IPS-NIHi11 (cell line): ENCODE data around the gene RAB3GAP2.
"Not testable (repeated sequence)": the region's sequence is repeated elsewhere in the genome, so short reads cannot be mapped to it uniquely, and the experiment has no call there.

Source experiments
- DNase-seq: peaks from one replicate; pipeline ENCODE4 v3.0.0; 2012; ENCODE audit warnings: mixed read lengths, low spot score

The RAB3GAP2 gene

DNA sequence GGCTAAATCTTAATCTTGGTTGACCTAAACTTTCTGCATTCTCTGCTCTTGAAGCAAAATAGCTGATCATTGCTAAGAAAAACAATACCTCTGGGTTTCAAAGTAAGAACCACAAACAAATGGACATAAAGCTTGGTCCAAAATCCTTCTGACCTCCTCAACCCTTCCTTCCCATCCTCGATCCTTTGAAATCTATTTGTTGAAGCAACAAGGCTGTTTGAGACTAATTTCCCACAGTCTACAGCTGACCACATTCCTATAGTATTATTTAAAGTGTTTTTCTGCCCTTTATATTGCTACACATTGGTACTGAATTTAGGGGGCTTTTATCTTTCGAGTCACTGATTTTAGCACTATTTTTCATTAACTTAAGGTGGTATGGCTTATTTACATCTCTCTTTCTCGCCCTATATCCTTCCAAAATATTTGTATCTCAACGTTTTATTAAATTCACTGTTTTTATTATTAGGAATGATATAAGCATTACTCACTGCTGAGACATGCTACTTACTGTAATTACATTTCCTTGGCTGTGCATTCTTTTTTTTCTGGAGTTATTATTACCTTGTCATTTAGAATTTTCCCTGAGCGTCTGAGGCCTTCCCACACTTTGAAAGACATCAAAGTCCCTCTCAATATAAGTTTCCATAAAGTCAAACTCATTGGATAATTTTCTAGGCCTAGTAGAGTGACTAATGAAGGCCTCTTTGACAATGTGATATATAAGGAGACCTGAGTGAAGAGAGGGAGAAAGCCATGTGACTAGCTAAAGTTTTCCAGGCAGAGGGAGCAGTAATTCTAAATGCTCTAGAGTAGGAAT, 73.9 kb downstream of the RAB3GAP2 start:
- DNase-seq: no peak

DNA sequence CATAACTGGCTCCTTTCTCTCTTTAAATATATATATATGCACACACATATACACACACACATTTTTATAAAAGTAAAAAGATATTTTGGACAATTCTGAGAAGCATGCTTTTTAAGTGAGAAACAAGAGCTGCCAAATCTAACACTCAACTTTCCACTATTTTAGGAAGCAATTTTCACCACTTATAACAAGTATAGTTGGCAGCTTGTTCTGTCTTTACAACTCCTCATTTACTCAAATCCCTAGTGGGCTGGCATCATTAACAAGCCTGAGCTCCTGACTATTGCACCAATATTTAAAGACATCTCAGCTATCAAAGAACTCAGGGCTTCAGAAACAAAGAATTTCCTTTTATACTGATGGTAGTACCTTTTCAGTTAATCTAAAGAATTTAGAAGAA, 76.6 kb downstream of the RAB3GAP2 start:
- no peak for DNase-seq

DNA sequence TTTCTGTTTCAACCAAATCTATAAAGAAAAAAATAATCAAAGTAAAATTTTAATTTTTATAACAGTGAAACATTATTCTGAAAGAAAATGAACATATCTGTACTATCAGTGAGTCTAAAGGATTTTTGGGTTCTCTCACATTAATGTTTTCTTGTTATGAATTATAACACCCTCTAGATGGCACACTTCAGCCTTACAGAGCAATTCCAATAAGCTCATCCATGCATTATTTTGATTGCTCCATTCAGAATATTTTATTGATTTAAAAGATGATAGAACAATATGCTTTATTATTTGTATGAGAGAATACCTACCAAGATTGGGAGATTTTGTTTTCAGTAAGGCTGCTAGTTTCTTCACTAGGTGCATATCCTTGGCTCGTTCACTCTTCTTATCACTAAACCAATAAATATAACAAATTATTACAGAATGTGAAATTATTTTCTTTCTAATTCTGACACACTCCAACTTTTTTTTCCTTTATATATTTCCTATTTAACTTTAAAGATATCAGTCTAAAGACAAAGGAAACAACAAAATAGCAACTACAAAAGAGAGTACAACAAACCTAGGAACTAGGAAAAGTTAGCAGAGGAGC, 82.4 kb downstream of the RAB3GAP2 start:
- DNase-seq: peak; percentile 10

DNA sequence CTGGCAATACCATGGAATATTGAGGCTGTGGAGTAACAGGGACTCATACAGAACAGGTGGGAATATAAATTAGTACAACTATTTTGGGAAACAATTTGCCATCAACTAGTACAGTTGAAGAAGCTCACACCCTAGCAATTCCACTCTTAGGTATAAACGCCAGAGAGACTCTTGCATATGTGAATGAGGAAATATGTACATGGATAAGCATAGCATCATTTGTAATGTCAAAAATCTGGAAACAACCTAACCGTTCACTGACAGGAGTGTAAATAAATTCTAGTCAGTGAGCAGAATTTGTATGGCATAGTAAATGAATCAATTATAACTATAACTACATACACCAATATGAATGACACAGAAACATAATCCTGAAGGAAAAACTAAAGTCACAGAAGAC, 83.7 kb downstream of the RAB3GAP2 start:
- no peak for DNase-seq

DNA sequence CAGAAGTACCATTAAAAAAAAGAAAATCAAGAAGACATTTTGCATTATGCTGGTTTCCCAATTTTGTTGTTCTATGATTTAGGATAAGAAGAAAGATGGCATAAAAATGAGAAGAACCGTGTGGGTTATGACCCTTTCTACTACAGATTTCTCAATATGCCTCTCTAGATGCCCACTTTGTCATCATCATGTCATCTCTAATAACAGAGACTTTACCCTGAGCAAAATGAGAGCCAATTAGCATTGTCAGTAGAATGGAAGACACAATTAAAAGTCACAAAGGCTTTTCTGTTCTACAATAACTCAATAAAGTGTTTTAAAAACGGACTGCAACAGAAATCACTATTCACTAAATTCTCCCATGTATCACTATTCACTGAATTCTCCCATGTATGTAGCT, 85.5 kb downstream of the RAB3GAP2 start:
- DNase-seq: no peak

DNA sequence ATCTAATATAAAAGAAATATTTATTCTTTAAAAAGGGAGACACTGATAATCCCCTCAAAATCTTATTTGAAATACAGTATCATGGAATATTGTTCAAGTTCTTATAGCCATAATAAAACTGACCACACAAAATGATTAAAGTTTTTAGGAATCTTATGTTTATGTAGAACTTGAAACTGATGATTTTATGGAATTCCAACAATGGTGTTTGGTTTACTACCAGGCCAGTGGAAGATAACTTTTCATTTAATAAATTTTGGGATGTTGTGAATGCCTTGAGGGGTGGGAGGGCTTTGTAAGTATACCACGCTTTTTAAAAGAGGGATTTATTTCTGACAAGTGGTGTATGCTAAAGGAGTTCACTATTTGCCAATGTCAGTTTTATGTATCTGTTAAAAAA, 87.7 kb downstream of the RAB3GAP2 start:
- DNase-seq: no peak

DNA sequence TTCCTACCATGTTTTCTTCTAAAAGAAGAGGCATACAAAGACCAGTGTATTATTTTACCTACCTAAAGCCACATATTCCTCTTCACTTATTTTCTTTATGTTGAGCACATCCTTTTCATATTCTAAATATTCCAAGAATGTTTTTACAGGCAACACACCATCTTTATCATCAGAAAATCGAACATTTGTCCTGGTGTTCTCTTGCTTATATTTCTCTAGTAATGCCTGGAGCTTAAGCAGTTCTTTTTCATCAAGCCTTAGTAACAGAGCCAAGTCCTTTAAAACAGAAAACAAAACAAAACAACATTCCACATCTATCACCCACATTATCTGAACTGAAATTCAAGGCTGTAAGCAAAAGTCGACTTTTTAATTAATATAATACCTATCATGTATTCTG, 89.6 kb downstream of the RAB3GAP2 start:
- no peak for DNase-seq

DNA sequence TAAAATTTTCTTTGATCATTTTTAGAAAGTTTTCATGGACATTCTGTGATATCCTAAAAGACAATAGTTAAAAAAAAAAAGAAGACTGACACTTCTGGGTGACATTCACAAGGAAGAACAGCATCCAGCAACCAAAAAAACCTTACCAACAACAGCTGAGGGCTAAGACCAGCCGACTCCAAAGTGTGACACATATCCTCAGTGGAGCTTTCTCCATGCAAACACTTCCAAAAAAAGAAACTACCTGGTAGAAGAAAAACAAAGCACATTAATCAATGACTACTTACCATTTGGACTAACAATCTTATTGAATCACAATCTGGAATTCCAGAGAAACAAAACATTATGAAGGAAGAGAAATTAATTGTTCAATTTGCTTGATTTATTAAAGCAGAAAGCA, 90.1 kb downstream of the RAB3GAP2 start:
- DNase-seq: no peak

DNA sequence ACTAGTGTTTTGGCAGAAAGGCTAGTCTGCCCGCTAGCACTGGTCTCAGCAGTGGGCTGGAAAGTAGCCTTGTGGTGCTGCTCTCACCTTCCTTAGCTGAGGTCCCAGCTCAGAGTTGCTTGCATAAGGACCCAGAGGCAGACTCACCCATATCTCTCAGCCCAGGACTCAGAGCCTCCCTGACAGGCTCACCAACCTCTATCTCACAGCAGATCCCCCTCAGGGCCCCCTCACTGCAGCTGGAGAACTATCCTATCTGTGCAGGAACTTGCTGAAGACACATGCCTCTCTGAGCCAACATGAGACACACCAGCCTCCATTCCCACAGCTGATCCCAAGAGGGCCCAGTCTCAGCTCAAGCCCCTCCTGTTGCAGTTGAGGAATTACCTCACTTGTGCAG, 95.7 kb downstream of the RAB3GAP2 start:
- DNase-seq: no peak

DNA sequence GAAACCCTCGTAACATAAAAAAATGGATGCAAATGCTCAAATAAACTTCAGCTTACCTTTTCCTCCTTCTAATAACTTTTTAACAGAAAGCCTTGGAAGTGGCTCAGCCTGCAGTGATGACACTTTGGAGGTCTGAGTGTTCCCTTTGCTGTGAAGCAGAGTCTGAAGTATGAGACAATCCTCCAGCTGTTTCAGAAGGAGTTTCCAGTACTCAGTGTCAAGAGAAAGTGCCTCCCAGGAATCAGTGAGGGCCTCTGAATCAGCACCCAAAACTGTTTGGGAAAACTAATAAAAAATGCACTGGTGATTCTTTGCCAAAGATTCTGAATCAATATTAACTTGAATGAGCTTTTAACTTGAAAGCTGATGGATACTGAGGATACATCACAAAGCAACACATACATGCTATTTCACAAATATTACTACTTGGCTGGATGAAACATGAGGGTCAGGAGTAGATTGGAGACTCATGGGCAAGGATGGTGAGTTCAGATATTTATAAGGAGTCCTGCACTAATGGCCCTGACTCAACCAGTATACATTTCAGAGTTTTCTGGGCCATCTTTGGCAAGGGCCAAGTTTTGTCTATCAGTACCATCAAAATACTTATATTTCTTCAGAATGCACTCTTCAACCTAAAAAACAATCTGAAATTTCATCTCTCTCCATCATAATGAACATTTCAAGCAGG, 101.3 kb downstream of the RAB3GAP2 start:
- DNase-seq: no peak

DNA sequence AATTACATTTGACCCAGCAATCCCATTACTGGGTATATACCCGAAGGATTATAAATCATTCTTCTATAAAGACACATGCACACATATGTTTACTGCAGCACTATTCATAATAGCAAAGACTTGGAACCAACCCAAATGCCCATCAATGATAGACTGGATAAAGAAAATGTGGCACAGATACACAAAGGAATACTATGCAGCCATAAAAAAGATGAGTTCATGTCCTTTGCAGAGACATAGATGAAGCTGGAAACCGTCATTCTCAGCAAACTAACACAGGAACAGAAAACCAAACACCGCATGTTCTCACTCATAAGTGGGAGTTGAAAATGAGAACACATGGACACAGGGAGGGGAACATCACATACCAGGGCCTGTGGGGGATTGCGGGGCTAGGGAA, 102.4 kb downstream of the RAB3GAP2 start:
- not testable (repeated sequence) for DNase-seq

DNA sequence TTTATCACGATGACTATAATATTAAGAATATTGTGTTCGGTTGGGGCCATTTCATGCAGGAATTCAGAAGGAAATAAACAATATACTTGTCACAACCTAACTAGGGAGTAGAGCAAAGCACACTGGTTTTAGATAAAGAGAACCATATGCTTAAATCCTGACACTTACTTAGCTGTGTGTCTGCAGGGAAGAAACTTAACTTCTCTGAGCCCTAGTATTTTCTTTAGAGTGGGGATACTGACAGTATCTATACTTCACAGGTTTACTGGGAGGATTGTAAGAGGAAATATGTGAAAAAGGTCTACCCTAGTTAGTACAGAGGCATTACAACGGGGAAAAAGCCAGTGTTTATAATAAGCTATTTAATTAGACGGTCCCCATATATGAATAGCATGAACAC, 105.4 kb downstream of the RAB3GAP2 start:
- DNase-seq: no peak

DNA sequence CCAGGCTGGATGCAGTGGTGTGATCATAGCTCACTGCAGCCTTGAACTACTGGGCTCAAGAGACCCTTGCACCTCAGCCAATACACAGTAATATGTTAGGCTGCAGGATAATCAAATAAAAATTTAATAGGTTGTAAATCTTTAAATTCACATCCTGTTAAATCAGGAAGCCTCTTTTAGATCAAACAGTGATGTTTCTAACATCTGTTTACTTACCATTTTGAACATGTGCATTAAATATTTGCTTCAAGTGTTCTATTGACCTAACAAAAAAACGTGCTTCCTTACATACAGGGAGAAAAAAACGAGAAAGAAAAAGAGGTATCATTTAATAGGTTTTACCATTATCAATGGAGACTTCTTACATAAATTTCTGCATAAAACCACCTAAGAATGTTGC, 107.7 kb downstream of the RAB3GAP2 start:
- no peak for DNase-seq

DNA sequence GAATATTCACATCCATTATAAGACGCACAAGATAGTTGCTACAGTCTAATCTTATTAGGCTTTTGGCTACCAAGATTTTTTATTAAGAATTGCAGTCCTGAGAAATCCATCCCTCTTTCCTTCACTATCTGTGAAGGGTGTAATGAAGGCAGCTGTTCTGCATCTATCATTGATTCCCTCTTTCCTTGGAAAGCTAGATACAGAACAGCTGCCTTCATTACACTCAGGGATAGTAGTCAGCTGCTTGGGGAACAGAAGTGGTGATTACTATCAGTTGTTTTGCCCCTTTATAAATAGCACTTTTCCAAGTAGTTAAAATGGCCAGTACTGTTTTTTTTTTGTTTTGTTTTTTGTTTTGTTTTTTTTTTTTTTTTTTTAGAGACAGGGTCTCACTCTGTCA, 108.1 kb downstream of the RAB3GAP2 start:
- DNase-seq: no peak

DNA sequence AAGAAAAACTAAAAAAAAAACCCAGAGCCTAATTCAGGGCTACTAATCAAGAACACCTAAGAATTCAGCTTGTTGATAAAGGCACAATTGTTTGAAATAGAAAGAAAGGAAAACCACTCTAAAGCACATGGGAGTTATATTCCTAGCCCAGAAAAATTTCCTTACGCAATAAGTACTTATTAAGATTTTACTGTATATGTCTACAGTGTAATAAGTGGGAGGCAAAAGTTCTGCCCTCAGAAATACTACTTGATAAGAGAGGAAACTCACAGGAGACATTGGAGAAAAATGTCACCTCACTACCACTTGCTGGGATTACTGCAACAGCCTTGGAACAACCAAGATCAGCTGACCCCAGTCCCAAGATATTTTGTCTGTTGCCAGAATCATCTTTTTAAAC, 112.2 kb downstream of the RAB3GAP2 start:
- no peak for DNase-seq

DNA sequence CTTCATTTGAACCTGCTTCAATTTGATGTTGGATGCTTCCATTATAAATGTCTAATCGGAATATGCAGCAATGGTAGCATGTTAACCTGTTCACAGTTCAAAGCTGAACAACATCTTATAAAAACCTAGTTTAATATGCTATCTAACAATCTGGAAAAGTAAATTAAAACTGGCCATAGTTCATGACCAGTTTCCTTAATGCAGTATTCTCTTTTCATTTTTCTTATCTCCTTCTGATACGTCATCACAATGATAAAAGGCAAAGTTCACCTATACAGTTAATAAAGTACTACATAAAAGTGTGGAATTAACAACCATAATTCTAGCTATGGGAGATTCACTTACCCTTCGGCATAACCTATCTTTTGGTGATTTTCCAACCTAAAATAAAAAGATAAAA, 113.2 kb downstream of the RAB3GAP2 start:
- DNase-seq: no peak

DNA sequence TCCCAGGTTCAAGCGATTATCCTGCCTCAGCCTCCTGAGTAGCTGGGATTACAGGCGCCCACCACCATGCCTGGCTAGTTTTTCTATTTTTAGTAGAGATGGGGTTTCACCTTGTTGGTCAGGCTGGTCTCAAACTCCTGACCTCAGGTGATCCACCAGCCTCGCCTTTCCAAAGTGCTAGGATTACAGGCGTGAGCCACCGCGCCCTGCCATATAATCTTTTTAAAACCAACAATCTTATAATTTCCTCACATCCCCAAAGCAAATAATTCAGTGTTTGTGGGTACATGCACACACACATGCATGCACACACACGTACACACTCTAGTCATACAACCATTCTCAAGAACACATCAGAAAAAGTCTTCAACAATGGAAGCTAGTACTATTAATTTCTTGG, 113.7 kb downstream of the RAB3GAP2 start:
- DNase-seq: not testable (repeated sequence)

DNA sequence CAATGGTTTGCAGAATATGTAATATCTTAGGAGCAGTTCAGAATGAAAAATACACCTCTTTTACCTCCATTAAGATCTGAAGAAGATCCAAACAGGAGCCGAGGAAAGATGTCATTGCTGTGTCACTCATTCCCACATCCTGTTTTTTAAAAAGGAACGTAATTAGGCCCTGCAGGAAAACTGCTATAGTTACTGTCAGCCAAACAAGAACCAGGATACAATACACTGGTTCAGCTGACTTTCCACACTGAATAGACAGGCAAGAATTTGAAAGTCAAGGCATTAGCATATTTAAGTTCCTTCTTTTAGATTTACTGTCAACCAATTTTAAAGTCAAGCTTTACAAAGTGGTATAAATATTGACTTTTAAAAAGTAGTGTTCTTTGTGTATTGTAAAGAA, 114.5 kb downstream of the RAB3GAP2 start:
- DNase-seq: no peak

DNA sequence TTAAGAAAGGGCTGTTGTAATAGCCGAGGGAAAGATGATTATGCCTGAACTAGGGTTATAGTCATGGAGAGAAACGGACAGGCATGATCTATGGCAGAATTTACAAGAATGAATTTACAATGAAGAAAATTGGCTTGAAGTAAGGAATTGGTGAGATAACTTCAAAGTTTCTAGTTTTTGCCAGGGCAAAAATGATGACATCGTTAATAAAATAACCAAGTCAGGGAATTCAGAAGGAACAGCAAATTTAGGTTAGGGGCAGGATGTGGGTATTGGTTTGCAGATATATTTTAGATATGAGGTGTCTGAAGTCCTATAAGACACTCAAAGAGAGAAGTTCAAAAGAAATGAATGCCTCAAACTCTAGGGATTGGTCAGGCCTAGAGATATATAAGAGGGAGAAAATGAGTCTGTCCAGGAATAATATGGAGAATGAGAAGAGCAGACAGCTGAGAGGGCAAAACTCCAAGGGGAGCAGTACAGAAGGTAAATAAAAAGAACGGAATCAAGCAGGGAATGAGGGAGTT, 115.6 kb downstream of the RAB3GAP2 start:
- DNase-seq: no peak

DNA sequence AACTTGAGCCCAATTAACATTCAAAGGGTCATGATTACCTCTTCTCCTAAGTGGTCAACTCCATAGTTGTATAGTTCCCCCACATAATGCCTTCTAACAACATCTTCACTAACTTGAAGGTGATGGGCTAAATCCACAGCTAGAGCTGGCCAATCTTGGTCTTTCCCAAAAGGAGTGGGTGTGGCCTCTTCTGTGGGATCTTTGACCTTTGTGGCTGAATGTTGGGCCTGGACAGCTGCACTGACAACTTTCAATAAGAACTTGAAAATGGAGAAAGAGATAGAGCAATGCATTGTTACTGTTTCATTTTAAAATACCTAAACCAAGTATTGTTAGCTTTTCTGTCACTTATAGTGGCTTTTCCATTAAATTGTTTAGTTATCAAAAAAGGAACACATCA, 119.1 kb downstream of the RAB3GAP2 start:
- no peak for DNase-seq

DNA sequence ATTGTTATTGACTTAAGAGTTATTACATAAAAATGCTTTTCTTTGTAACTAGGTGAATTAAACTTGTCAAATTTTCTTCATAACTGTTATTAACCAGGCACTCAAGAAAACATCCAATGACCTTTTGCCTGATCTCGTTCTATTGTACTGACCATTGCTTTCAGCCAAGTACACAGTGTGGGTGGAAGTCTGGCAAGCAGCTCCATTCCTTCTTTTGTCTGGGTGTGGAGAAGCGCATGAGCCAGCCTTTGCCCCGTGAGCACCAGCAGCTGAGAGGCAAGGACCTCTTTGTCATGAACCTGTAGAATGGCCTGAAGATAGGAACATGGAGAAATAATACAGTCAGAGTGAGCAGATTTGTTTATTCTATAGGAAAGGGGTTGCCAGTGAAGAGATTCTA, 120.8 kb downstream of the RAB3GAP2 start:
- DNase-seq: peak; percentile 12

DNA sequence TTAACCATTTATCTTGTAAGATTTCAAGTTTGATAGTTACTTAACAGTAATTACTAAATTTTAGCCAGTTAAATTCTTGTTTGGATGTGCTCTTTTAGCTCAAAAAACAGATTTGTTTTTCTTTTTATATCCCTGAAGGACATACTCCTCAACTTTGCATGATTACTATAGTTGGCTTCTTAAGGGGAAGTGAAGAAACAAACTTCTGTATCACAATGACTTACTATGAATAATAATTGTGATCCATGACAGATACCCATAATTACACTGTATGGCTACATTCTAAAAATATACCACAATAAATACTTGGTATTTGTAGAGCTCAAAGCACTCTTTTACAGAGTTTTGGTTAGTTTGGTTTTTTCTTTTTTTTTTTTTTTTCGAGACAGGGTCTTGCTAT, 122.5 kb downstream of the RAB3GAP2 start:
- DNase-seq: no peak

DNA sequence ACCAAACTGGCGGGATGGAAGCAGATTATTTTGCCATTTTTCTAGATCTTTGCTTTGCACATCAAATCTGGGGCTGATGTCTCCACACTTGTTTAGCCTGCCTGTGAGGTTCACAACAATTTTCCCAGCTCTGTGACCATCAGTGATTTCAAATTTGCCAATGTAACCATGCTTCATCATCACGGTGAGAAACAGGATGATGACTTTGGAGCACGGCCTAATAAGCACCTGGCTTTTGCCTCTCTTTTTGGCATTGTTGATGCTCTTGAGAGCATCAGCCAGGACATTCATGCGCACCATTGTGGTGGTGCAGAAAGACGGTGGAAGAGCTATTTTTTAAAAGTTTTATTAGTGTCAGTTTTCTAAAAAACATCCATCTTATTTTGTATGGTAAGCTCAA, 128.2 kb downstream of the RAB3GAP2 start:
- DNase-seq: no peak
